Measurements from ENCODE around the gene HCFC1.

Gene HCFC1

GRCh38 chrX:153921070-153921469 lies 50.5 kb downstream of the HCFC1 start:
- FAIRE-seq = no peak
- no peak for TF ChIP-seq CTCF (IDR thresholded peaks at IDR 0.05; ENCODE audit: insufficient read depth, missing control alignments)
- no peak for DNase-seq (ENCODE audit: insufficient read length, low spot score)

- FAIRE-seq (no peak), DNase-seq (ENCODE audit: insufficient read length, low spot score) (no peak)
- TF ChIP-seq CTCF (IDR thresholded peaks at IDR 0.05; ENCODE audit: insufficient read depth, missing control alignments) = no peak
Observed at GRCh38 chrX:153920546-153920945, 51.1 kb downstream of the HCFC1 start.

GRCh38 chrX:153919281-153919680 lies 52.3 kb downstream of the HCFC1 start:
- FAIRE-seq = no peak

GRCh38 chrX:153917869-153918268 lies 53.7 kb downstream of the HCFC1 start:
- FAIRE-seq (no peak), DNase-seq (ENCODE audit: insufficient read length, low spot score) (no peak)
- no peak for TF ChIP-seq CTCF (IDR thresholded peaks at IDR 0.05; ENCODE audit: insufficient read depth, missing control alignments)

More at GRCh38 chrX:153919281-153919680, 52.3 kb downstream of the HCFC1 start:
- TF ChIP-seq CTCF (IDR thresholded peaks at IDR 0.05; ENCODE audit: insufficient read depth, missing control alignments) = no peak
- no peak for DNase-seq (ENCODE audit: insufficient read length, low spot score)

- no peak for DNase-seq (ENCODE audit: insufficient read length, low spot score)
- no peak for FAIRE-seq
- no peak for TF ChIP-seq CTCF (IDR thresholded peaks at IDR 0.05; ENCODE audit: insufficient read depth, missing control alignments)
Observed at GRCh38 chrX:153913701-153914100, 57.9 kb downstream of the HCFC1 start.

- FAIRE-seq = no peak
- no peak for TF ChIP-seq CTCF (IDR thresholded peaks at IDR 0.05; ENCODE audit: insufficient read depth, missing control alignments)
- no peak for DNase-seq (ENCODE audit: insufficient read length, low spot score)
Observed at GRCh38 chrX:153913211-153913610, 58.4 kb downstream of the HCFC1 start.

GRCh38 chrX:153911798-153912197 lies 59.8 kb downstream of the HCFC1 start:
- no peak for FAIRE-seq
- no peak for DNase-seq (ENCODE audit: insufficient read length, low spot score)
- no peak for TF ChIP-seq CTCF (IDR thresholded peaks at IDR 0.05; ENCODE audit: insufficient read depth, missing control alignments)
